ENCODE data around the gene PPIP5K1.
A peak's percentile ranks its signal among the peaks of the same experiment; 100 is the strongest.

PPIP5K1 gene

DNA sequence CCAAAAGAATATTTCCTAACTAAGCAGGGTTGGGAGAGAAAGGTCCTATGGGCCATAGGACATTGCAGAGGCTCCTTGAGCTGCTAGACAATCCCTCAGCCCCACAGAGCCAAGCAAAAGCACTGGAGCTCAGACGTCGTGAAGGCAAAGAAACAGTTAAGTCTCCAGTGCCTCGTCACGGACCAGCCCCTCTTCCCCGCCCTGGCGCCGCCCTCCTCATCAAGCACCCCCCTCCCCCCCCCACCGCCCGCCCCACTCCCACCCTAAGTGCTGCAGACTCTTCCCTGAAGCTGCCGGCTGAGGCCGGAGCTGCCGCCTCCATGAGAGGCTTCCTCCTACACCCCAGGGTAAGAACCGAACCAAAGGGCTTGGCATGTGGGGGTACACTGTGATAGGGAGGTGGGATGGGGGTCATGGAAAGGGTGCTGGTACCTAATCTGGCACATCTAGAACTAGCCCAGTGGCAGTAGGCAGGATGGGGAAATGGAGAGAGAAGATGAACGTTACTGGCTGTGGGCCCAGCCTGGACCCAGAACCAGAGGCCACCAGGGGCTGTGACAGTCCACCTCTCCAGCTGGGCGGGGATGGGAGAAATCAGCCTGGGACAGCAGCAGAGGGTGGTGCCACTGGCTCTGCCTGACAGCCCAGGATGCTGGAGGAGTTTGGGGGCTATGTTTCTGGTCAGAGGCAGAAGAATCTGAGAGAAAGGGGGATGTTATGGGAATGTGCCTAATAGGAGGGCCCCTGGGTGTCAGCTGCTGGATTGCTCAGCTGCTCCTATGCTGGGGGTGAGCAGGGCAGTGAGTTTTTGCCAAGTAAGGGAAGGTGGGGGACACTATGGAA lies 72.4 kb downstream of the PPIP5K1 start, which contains the start of gene MAP1A:
MAP1A (plus strand) TSS at position 255 of the 843 bp plus-strand sequence. CDS start 3,866 bp downstream, outside the sequence.
- DNase-seq = peak in 1 of 3 donors; percentile 23

DNA sequence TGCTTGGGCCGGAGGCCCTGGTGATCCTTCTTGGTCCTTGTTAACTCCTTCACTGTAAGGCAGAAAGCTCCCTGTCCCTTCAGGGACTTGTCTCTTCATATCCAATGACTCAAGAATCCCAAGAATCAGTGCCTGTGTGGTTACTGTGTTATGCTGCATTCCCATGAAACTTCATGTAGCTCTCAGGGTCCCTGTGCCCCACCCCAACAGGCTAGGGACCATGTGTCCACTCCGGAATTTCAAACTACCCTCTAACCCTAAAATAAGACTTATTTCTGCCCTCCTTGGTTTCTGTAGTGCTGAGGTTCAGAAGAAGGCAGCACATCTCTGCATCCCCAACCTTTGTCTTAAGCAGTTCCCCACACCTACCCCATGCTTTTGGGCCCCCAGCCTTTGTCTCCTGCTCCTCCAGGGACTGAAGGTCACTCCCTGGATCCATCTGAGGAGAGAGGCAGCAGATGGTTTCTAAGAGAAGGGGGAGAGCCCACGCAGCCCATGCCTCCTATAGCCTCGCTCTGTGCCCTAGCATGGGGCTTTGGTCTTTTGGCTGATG lies 73.1 kb downstream of the PPIP5K1 start:
- no peak for DNase-seq

DNA sequence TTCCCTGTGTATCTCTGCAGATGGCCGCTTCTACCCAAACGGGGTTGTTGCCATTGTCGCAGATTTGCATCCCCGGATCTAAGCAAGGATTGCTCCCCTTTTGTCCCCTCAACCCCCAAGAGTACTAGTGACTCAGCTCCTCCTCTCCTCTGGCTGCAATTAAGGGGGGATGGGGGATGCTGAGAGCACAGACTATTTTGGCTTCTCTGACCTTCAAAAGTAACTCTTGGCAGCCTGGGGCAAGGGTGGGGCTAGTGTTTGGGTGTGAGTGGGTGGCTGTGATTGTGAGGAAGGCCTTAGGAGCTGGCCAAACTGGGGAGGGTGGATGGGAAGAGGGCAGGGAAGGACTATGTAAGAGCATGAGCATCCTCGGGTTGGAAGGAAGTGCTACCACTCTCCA lies 73.8 kb downstream of the PPIP5K1 start:
- no peak for DNase-seq

DNA sequence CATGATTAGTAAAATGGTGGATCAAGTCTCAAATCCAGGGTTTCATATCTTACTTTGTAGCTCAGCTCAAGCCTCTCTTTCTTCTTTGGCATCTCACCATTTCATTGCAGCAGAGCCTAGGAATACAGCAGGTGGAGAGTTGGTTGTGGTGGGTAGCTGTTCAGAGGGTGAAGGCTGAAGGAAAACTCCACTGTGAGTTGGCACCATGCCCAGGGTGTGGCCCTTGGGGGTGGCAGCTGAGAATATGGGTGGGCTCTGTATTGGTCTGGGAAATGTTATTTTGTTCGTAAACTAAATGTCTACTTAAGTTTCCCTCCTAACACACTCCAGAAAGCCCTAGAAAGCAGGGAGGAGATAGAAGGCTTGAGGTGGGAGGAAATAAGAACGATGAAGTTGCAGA lies 74.3 kb downstream of the PPIP5K1 start:
- DNase-seq = no peak

DNA sequence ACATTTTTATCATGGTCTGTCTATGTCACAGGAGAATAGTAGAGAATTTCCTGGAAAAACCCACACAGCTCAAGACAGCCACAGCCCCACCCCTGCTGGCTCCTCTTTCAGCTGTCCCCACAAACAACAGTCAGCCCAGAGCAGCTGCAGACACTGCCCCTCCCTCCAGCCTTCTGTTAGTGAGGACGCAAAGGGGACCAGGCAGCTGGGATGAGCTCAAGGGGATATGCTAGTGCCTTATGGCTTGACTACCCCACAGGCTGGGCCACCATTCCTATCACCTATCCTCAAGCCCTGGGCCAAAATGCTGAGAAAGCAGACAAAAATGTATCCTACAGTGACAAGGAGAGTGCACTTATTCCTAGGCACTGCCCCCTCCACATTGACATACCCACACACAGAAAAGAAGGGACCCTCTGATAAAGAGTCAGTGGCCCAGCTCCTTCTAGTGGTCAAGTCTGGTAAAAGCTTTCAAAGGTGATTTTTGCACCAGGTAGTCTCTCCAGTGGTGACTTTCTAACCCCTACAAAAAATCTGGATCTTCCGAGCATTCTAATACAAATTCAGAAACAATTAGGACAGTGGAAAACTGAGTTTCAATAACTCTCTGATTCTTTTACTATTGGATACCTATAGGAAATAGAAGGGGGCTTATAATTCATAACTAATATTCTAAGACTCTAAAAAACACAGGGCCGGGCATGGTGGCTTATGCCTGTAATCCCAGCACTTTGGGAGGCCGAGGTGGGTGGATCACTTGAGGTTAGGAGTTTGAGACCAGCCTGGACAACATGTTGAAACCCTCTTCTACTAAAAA lies 75.6 kb downstream of the PPIP5K1 start:
- no peak for DNase-seq

DNA sequence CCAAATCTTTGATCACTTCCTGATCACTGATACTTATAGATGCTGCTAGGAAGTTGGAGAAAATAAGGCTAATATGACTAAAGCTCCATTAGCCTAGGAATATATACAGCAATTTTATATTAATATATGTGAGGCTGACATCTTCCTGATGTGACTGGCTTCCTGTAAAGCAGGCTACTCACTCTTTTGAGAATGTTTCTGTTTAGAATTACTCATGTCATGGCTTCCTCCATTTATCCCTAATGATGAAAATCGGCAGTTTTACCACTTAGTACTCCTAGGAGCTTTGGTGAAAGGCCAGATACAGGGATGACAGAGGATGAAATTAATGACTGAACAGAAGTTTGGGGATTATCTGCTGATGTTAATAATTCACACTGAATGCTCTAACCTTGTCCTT lies 76.5 kb downstream of the PPIP5K1 start:
- DNase-seq = no peak

DNA sequence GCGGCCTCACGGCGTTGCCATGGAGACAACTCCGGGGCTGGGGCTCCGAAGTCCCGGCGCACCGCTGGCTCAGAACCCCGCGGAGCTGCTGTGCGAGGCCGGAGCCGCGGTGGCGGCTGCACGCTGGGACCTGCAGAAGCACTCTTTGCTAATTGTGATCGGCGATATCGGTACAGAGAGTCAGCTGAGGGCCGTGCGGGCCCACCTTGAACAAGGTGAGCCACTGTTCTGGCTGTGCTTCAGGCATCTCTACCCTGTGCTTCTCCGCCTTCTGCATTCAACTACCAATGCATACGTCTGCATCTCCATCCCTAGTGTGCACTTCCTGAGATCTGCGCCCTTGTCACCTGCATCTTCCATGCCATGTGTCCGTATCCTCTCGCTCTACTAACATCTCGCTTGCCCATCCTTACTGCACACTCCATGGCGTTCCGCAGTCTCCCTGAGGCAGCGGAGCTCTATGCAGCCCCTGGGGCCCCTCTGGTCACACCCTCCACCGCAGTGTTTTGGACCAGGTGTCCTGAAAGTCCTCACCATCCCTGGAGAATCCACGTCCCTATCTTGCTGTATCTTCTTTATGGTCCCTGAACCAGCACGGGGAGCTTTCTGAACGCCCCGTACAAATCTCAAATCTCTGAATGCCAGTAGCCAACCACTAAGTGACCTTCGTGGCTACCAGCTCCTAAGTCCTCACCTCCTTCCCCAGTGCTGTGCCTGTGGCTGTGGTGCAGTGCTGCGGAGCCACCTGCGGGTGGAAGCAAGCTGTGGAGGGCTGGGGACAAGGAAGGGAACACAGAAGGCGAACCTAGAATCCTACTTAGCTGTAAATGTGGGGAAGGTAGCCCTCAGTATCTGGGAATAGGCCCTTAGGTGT lies 78.8 kb downstream of the PPIP5K1 start:
- DNase-seq = no peak

DNA sequence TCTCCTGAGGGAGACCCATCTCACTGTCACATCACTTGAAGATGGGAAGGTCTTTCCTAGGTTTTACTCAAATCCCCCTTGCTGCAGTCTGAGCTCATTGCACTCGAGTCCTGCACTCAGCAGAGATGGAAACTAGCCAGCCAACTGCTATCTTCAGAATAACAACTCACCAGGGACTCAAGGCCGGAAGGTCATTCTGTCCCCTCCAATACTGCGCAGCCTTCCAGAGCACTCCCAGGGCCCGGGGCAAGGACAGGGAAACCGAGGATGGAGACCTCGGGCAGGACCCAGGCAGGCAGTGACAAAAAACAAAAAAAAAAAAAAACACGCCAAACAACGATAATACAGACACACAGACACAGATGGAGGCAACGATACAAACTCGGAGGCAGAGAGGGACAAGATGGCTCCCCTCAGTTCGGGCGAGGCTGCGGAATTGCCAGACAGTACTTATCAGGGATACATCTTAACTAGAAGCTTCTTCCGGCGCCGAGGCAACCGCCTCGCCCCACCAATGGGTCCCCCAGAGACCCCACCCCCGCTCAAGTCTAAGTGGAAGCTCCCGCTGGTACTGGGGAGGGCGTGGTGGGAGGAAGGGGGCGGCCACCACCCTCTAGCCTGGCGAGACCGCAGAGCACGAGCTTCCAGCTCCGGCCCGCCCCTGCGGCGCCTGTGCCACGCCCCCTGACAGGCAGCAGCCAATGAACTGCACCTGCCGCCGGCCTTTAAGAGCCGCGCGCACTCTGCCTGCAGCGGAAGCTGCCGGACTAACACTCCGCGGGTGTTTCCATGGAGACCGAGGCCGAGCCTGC lies 79.6 kb downstream of the PPIP5K1 start:
- DNase-seq = peak; percentile 98 to 99 (median 99)

DNA sequence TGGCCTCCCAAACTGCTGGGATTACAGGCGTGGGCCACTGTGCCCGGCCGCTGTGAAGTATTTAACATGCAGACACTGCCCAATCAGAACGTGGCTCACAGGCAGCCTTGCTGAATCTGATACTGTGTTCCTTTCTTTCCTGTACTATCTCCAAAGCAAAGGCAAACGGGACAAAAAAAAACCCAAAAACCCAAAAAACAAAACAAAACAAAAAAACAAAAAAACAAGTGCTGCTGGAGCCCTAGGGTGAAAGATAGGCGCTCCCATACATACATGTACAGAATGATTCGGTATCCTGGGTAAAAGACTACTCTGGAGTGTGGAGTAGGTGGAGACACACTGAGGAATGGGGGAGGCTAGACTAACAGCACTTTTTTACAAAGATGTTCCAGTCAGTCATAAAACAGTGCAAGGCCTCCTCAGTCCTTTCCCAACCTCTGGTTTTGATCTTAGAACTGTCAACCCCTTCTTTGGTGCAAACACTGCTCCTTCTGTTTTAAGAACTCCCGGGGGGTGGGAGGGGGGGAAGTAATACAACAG lies 80.3 kb downstream of the PPIP5K1 start:
- no peak for DNase-seq

DNA sequence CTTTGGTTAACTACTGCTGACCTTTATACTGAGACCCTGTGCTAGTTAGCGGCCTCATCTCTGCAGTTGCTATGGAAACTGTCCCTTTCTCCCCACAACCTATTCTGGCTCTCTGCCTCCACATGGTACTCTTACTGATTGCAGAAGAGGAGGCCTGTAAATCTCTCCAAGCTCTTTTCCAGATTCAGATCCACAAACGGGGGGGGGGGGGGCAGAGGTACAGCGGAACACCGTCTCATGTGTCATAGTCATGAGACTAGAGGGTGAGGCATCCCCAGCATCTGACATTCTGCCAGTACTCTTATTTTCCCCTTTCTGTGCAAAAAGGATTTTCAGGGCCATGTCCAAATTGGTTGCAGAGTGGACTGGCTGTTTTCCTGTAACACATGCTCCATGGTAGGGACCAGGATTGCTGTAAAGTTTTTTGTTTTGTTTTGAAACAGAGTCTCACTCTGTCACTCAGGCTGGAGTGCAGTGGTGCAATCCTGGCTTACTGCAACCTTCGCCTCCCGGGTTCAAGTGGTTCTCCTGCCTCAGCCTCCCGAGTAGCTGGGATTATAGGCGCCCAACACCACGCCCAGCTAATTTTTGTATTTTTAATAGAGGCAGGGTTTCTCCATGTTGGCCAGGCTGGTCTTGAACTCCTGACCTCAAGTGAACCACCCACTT lies 80.9 kb downstream of the PPIP5K1 start:
- peak; percentile 24 to 38 (median 27) for DNase-seq

DNA sequence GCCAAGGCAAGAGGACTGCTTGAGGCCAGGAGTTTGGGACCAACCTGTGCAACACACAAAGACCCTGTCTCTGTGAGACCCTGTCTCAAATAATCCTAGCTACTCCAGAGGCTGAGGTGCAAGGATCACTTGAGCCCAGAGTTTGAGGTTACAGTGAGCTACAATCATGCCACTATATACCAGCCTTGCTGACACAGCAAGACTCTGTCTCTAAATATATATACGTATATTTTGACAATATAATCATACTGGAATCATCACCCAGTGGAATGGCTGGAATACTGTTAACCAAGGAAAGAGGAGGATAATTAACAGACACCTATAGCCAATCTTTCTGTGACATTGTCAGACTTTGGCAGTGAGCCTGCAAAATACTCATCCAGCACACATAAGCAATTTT lies 81.6 kb downstream of the PPIP5K1 start:
- DNase-seq = no peak

DNA sequence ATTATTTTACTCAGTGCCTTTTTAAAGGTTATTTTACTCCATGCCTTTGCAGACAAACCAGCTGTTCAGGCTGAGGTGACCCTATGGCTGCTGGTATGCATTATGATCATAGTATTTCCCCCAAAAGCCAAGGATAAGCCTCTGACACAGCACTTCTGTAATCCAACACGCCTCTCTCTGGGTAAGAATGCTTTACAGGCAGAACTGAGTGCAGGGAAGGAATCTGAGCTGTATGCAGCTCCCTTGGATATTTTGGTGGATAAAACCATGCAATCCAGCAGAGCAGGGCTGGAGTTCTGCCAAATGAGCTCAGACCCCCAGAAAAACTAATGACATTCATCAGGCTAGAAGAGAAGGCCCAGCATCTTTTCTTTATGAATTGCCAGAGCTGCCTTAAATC lies 84.3 kb downstream of the PPIP5K1 start:
- no peak for DNase-seq

DNA sequence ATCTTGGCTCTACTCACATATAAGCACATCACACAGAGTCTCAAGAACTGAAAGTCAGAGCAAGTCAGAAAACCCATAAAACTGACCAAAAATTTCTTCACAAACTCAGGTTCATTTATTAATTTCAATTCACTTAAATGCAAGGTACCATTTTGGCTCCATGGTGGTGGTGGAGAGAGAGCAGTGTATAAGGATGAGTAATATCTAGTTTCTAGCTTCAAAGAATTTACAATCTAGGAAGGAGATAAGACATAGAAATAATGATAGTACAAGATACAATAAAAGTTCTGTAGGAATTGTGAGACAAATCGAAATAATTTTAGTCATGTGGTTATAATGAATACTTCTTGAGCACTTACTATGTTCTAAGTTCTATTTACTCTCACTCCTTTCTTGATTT lies 90.4 kb downstream of the PPIP5K1 start:
- no peak for DNase-seq

DNA sequence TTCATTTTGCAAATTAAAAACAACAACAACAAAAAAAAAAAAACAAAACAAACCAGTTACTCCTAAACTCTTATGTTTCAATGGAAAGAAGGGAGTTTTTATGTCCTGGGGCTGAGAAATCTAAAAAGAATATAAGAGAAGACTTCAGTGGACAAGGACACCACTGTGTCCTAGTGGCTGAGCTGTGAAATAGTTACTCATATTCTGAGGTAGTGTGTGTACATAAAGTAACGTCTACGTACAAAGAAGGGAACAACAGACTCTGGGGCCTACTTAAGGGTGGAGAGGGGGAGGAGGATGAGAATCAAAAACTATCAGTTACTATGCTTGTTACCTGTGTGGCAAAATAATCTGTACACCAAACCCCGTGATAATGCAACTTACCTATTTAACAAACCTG lies 91.0 kb downstream of the PPIP5K1 start:
- DNase-seq = no peak

DNA sequence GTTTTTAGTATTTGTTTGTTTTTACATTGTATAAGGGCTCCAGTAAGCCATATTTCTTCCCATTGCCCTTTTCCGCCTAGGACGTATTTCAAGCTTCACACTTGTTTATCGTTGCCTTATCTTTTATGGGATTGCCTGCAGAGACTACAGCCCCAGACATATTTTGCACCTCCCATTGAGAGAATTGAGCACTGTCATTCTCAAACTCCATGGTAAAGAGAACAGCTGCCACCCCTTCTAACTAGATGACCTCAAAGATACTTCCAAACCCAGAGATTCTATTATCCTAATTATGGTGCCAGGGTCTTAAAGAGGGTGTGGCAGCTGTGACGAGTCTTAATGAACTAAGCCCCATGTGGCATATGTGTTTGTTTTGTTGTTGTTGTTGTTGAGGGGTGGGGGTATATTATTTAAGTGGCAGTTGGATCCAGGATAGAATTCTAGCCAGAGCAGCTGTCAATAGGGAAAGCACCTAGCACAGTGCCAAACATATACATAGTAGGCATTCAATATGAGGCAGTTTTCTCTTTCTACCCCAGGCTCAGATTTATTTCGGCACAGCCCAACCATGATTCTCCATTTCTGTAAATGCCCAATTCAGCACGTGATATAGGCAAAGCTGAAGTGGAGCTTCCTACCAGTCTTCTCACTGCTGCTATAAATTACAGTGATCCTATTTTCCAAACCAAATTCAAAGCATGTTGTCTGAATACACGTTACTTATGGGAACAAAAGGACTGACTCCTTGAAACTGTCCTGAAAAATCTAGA lies 96.1 kb downstream of the PPIP5K1 start:
- no peak for DNase-seq

DNA sequence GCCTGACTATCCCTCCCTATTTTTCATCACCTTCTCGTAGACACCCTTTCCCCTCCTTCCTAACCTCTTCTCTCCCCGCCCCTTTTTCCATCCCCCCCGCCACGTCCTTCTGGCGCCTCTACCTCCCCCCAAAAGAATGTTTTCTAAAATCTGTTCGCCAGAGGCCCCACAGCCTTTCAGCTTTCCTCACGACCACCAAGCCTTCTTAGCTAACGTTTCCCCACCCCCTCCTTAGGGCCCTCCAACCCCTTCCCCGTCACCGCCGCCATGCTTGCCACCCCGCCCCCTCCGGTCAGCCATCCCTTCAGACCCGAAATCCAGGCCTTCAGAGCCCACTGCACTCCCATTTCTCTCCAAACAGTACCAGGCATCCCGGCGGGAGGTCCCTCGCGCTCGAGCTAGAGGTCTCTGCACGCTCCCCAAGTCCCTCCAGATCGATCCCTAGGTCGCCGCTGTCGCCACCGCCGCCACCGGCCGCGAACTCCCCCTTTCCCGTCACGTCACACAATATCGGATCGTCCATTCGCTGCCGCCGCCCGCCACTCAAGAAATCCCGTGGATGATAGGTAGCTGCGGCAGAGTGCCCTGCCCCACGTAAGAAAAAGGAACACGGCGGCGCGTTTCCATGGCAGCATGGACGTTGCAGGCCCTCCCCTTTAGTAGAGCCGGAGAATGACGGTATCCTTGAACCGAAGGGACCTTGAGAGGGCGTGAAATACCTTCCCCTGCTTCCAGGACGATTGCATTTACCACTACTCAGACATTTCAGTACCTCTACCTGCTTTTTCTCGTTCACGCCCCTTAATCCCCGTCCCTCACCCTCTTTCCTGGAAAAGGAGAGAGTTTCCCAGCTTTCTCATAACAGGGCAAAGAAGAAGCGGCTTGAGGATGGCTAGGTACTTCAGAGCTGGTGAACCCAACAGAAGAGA lies 97.1 kb downstream of the PPIP5K1 start, which contains the start of gene TP53BP1:
TP53BP1 (minus strand) TSS at position 484 of the 929 bp plus-strand sequence; CDS start at position 371, 113 bp downstream.
- DNase-seq = peak; percentile 96 to 97 (median 96)

DNA sequence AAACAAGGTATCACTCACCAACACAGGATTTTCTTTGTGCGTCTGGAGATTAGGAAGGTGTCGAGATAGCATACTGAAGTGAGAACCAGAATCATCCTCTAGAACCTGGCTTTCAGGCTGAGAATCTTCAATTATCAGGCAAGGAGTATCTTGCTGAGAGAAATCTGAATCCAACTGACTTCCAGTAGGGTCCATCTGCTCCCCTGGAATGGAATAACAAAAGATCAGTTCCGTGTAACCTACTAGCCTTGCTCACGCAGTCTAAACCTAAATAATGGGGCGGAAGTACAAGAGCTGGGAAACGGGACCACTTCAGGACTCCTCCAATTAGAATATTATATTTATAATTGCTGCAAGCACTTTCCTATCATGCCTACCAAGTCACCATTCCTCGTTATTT lies 97.7 kb downstream of the PPIP5K1 start:
- DNase-seq = no peak

DNA sequence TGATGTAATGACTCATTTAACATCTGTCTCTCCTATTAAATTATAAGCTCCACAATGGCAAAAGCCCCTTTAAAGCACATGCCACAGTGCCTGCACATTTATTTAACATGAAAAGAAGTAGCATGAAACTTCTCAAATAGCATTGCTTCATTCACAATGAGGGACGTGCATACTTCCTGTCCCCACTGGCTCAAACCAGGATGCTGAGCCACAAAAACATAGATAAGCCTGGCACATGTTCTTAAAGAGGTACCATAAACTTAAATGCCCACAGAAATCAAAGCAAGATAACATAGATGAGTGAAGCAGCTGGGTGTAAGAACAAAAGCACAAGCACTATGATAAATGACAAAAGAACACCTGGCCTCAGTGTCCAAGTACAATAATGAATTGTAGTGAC lies 100.8 kb downstream of the PPIP5K1 start:
- no peak for DNase-seq

DNA sequence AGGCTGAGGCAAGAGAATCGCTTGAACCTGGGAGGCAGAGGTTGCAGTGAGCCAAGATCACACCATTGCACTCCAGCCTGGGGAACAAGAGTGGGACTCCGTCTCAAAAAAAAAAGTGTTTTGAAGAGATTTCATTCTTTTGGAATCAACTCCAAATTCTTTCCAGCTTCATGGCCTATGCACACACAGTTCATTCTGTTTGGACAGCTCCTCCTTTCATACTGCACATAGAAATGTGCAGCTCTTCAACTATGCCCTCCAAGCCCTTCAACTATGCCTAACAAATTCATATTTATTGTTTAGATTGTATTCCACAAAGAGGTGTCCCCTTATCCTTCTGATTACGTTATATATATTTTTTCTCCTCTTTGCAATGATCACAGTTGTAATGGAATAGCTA lies 101.2 kb downstream of the PPIP5K1 start:
- no peak for DNase-seq

Measured in suppressor macrophage treated with lipopolysaccharide for 1 hour (primary cell).